ENCODE data around the gene CREB1.

CREB1 gene

DNA sequence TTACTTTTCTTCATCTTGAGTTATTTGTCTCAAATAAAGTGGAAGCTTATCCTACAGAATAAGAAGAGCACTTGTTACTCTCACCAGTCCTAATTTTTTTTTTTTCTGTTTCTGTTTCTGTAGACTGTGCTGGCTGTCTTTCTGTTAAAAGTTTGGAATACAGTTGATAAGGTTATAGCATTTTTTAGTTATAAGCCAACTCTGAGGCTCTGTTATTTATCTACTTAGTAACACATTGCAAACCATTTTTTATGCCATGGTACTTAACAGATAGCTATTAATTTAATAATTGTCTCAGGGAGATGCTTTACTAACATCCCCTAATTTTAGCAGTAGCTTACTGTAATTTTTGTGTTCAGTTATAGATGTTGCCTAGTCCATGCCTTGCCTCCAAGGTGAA is 37.9 kb downstream of the CREB1 start:
- H3K9me3 ChIP-seq (ENCODE audit: low read depth, low read length) = no peaks in the 10 kb centered on the region
- H3K4me3 ChIP-seq = no peak overlapping the region
- H3K27ac ChIP-seq = peak overlapping the region; percentile 40; the same call in 1 of the 2 replicates
- TF ChIP-seq EZH2 (IDR thresholded peaks at IDR 0.05) (no peak), FOXP2 (optimal IDR thresholded peaks at IDR 0.05; ENCODE audit: control extremely low read depth, extremely low read length, insufficient read depth) (no peak), POLR2AphosphoS5 (IDR thresholded peaks at IDR 0.05; ENCODE audit: borderline replicate concordance, low read depth, low read length) (no peak)
- H3K9ac ChIP-seq (ENCODE audit: insufficient read length) = no peak overlapping the region
- H3K36me3 ChIP-seq (ENCODE audit: insufficient read depth, low read length) = peaks cover 65% of the 10 kb centered on the region
- no peak for DNase-seq (ENCODE audit: low read depth, low spot score)

DNA sequence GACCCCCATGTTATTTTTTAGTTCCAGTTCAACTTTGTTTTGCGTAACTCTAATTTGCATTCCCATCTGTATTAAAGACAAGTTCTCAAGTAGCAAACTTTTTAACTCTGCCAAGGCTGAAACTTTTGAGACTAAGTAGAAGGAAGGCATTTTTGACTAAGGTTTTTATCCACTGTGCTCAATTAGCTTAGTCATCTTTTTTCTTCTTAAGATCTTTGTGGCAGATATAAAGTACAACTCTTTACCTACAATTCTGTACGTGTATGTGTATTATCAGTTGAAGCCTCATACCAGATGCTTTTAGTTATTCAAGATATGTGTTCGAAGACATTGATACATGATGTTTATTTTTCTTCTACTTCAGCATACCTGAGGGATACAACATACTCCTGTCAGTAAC is 41.6 kb downstream of the CREB1 start:
- no peak for TF ChIP-seq POLR2AphosphoS5 (IDR thresholded peaks at IDR 0.05; ENCODE audit: borderline replicate concordance, low read depth, low read length)
- TF ChIP-seq FOXP2 (optimal IDR thresholded peaks at IDR 0.05; ENCODE audit: control extremely low read depth, extremely low read length, insufficient read depth) = no peak
- TF ChIP-seq EZH2 (IDR thresholded peaks at IDR 0.05) = no peak
- H3K9me3 ChIP-seq (ENCODE audit: low read depth, low read length) = no peaks in the 10 kb centered on the region
- peak overlapping the region; percentile 93 for H3K27ac ChIP-seq
- H3K36me3 ChIP-seq (ENCODE audit: insufficient read depth, low read length) = peaks cover 82% of the 10 kb centered on the region
- H3K4me3 ChIP-seq = no peak overlapping the region
- H3K9ac ChIP-seq (ENCODE audit: insufficient read length) = no peak overlapping the region
- no peak for DNase-seq (ENCODE audit: low read depth, low spot score)

DNA sequence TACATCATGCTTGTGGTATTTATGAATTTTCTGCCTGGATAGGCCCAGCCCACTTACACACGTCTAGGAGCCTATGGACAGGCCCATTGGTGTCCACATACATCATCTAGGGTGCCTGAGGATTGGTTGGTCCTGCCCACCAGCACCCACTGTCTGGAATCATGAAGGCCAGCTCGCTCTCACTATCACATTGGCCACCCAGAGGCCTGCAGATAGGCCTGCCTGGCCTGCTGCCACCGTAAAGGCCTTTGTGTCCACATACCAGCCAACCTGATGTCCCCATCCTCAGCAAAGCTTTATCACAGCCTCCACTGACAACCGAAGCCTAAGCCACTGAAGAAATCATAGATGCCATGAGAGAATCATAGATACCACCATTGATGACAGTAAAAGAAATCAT is 55.2 kb downstream of the CREB1 start:
- Histone ChIP-seq H3K27ac (no peak overlapping the region), H3K9ac (ENCODE audit: insufficient read length) (no peak overlapping the region), H3K36me3 (ENCODE audit: insufficient read depth, low read length) (peaks cover 88% of the 10 kb centered on the region), H3K4me3 (no peak overlapping the region), H3K9me3 (ENCODE audit: low read depth, low read length) (peaks cover 3% of the 10 kb centered on the region; the same call in 1 of the 2 replicates)
- no peak for TF ChIP-seq FOXP2 (optimal IDR thresholded peaks at IDR 0.05; ENCODE audit: control extremely low read depth, extremely low read length, insufficient read depth)
- no peak for TF ChIP-seq POLR2AphosphoS5 (IDR thresholded peaks at IDR 0.05; ENCODE audit: borderline replicate concordance, low read depth, low read length)
- TF ChIP-seq EZH2 (IDR thresholded peaks at IDR 0.05) = no peak
- DNase-seq (ENCODE audit: low read depth, low spot score) = no peak

- Histone ChIP-seq H3K27ac (no peak overlapping the region), H3K36me3 (ENCODE audit: insufficient read depth, low read length) (peaks cover 91% of the 10 kb centered on the region), H3K4me3 (no peak overlapping the region), H3K9ac (ENCODE audit: insufficient read length) (no peak overlapping the region), H3K9me3 (ENCODE audit: low read depth, low read length) (peaks cover 3% of the 10 kb centered on the region; the same call in 1 of the 2 replicates)
- DNase-seq (ENCODE audit: low read depth, low spot score) = no peak
- TF ChIP-seq FOXP2 (optimal IDR thresholded peaks at IDR 0.05; ENCODE audit: control extremely low read depth, extremely low read length, insufficient read depth) (no peak), EZH2 (IDR thresholded peaks at IDR 0.05) (no peak), POLR2AphosphoS5 (IDR thresholded peaks at IDR 0.05; ENCODE audit: borderline replicate concordance, low read depth, low read length) (no peak)
Measured at GRCh38 chr2:207587305-207587704, 57.5 kb downstream of the CREB1 start.

DNA sequence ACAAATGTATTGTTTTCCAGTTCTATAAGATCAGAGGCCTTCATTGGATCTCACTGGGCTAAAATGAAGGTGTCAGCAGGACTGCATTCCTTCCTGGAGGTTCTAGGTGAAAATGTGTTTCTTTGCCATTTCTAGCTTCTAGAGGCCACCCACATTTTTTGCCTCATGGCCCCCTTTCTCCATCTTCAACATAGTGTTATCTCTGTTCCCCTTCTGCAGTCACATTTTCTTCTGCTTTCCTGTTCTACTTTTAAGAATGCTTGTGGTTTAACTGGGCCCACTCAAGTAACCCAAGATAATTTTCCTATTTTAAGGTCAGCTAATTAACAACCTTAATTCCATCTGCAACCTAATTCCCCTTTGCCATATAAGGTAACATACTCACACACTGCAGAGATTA is 59.4 kb downstream of the CREB1 start:
- Histone ChIP-seq H3K4me3 (no peak overlapping the region), H3K36me3 (ENCODE audit: insufficient read depth, low read length) (peaks cover 90% of the 10 kb centered on the region)
- DNase-seq (ENCODE audit: low read depth, low spot score) = no peak

GRCh38 chr2:207593277-207593676 is 63.5 kb downstream of the CREB1 start:
- no peak for DNase-seq (ENCODE audit: low read depth, low spot score)
- Histone ChIP-seq H3K36me3 (ENCODE audit: insufficient read depth, low read length) (peaks cover 74% of the 10 kb centered on the region), H3K9me3 (ENCODE audit: low read depth, low read length) (no peaks in the 10 kb centered on the region), H3K4me3 (no peak overlapping the region), H3K9ac (ENCODE audit: insufficient read length) (no peak overlapping the region), H3K27ac (no peak overlapping the region)
- no peak for TF ChIP-seq EZH2 (IDR thresholded peaks at IDR 0.05)
- TF ChIP-seq FOXP2 (optimal IDR thresholded peaks at IDR 0.05; ENCODE audit: control extremely low read depth, extremely low read length, insufficient read depth) = no peak
- TF ChIP-seq POLR2AphosphoS5 (IDR thresholded peaks at IDR 0.05; ENCODE audit: borderline replicate concordance, low read depth, low read length) = no peak

More for the DNA sequence above, 59.4 kb downstream of the CREB1 start:
- no peak overlapping the region for H3K27ac ChIP-seq
- H3K9ac ChIP-seq (ENCODE audit: insufficient read length) = no peak overlapping the region
- TF ChIP-seq FOXP2 (optimal IDR thresholded peaks at IDR 0.05; ENCODE audit: control extremely low read depth, extremely low read length, insufficient read depth) (no peak), EZH2 (IDR thresholded peaks at IDR 0.05) (no peak), POLR2AphosphoS5 (IDR thresholded peaks at IDR 0.05; ENCODE audit: borderline replicate concordance, low read depth, low read length) (no peak)
- peaks cover 3% of the 10 kb centered on the region; the same call in 1 of the 2 replicates for H3K9me3 ChIP-seq (ENCODE audit: low read depth, low read length)

DNA sequence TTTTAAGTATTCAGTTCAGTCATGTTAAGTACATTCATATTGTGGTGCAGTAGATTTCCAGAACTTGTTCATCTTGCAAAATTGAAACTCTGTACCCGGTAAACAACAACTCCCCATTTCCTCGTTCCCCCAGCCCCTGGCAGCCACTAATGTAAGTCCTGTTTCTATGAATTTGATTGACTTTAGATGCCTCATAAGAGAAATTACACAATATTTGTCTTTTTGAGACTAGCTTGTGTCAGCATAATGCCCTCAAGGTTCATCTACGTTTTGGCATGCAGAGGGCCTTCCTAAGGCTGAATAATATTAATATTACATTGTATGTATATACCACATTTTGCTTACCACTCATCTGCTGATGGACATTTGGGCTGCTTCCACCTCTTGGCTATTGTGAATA is 64.5 kb downstream of the CREB1 start:
- DNase-seq (ENCODE audit: low read depth, low spot score) = no peak
- Histone ChIP-seq H3K9me3 (ENCODE audit: low read depth, low read length) (no peaks in the 10 kb centered on the region), H3K9ac (ENCODE audit: insufficient read length) (no peak overlapping the region), H3K36me3 (ENCODE audit: insufficient read depth, low read length) (peaks cover 70% of the 10 kb centered on the region), H3K27ac (no peak overlapping the region; the same call in 1 of the 2 replicates), H3K4me3 (no peak overlapping the region)
- TF ChIP-seq EZH2 (IDR thresholded peaks at IDR 0.05) (no peak), FOXP2 (optimal IDR thresholded peaks at IDR 0.05; ENCODE audit: control extremely low read depth, extremely low read length, insufficient read depth) (no peak), POLR2AphosphoS5 (IDR thresholded peaks at IDR 0.05; ENCODE audit: borderline replicate concordance, low read depth, low read length) (no peak)

- DNase-seq (ENCODE audit: low read depth, low spot score) = no peak
- no peak overlapping the region for H3K4me3 ChIP-seq
- no peak overlapping the region for H3K9ac ChIP-seq (ENCODE audit: insufficient read length)
- no peak overlapping the region for H3K27ac ChIP-seq
- H3K9me3 ChIP-seq (ENCODE audit: low read depth, low read length) = no peaks in the 10 kb centered on the region
- peaks cover 66% of the 10 kb centered on the region for H3K36me3 ChIP-seq (ENCODE audit: insufficient read depth, low read length)
- TF ChIP-seq EZH2 (IDR thresholded peaks at IDR 0.05) (no peak), POLR2AphosphoS5 (IDR thresholded peaks at IDR 0.05; ENCODE audit: borderline replicate concordance, low read depth, low read length) (no peak)
Measured at GRCh38 chr2:207594731-207595130, 65.0 kb downstream of the CREB1 start.

GRCh38 chr2:207599636-207600035 is 69.9 kb downstream of the CREB1 start:
- peak overlapping the region; percentile 72 for H3K27ac ChIP-seq
- no peaks in the 10 kb centered on the region for H3K9me3 ChIP-seq (ENCODE audit: low read depth, low read length)
- DNase-seq (ENCODE audit: low read depth, low spot score) = no peak
- TF ChIP-seq EZH2 (IDR thresholded peaks at IDR 0.05) = no peak
- no peak for TF ChIP-seq POLR2AphosphoS5 (IDR thresholded peaks at IDR 0.05; ENCODE audit: borderline replicate concordance, low read depth, low read length)
- no peak for TF ChIP-seq FOXP2 (optimal IDR thresholded peaks at IDR 0.05; ENCODE audit: control extremely low read depth, extremely low read length, insufficient read depth)
- H3K9ac ChIP-seq (ENCODE audit: insufficient read length) = no peak overlapping the region
- peaks cover 43% of the 10 kb centered on the region for H3K36me3 ChIP-seq (ENCODE audit: insufficient read depth, low read length)
- H3K4me3 ChIP-seq = no peak overlapping the region
